DOHH2 (cell line): ENCODE data around the gene IFNA1.

ENCODE experiments used
- H3F3A ChIP-seq: fragments of 200-600 bp; sonication (generic), shearing (Covaris generic); 2 replicates; pipeline ENCODE4 v1.6.0; 2016; ENCODE audit warnings: antibody characterized with exemption, mild to moderate bottlenecking; ENCODE audit not compliant: control insufficient read depth, insufficient read depth
- H3K27ac ChIP-seq: fragments of 200-600 bp; sonication (generic); 2 replicates; pipeline ENCODE4 v1.5.1; 2014; ENCODE audit warnings: low read depth, mild to moderate bottlenecking, low read length, moderate library complexity
- H3K27me3 ChIP-seq: fragments of 200-600 bp; sonication (generic); 2 replicates; pipeline ENCODE4 v1.6.1; 2014; ENCODE audit warnings: mild to moderate bottlenecking, low read length, mixed read lengths; ENCODE audit not compliant: control insufficient read depth
- H3K36me3 ChIP-seq: fragments of 200-600 bp; sonication (generic); 2 replicates; pipeline ENCODE4 v1.6.1; 2014; ENCODE audit warnings: mild to moderate bottlenecking, low read length, moderate library complexity, mixed read lengths; ENCODE audit not compliant: control insufficient read depth
- H3K4me1 ChIP-seq: fragments of 200-600 bp; sonication (generic); 2 replicates; pipeline ENCODE4 v1.6.1; 2014; ENCODE audit warnings: mild to moderate bottlenecking, low read length, mixed read lengths; ENCODE audit not compliant: control insufficient read depth
- H3K4me2 ChIP-seq: fragments of 200-600 bp; sonication (generic); 2 replicates; pipeline ENCODE4 v1.6.0; 2014; ENCODE audit warnings: mild to moderate bottlenecking, low read length, moderate library complexity
- H3K4me3 ChIP-seq: fragments of 200-600 bp; sonication (generic); 2 replicates; pipeline ENCODE4 v1.5.1; 2014; ENCODE audit warnings: mild to moderate bottlenecking, low read length, mixed read lengths
- H3K79me2 ChIP-seq: fragments of 200-600 bp; sonication (generic); 2 replicates; pipeline ENCODE4 v1.6.1; 2014; ENCODE audit warnings: mild to moderate bottlenecking, low read length, mixed read lengths; ENCODE audit not compliant: control insufficient read depth
- H3K9me2 ChIP-seq: fragments of 200-600 bp; sonication (generic); replicated peaks from 2 replicates; pipeline ENCODE4 v1.6.1; 2014; ENCODE audit warnings: mild to moderate bottlenecking, low read length, mixed read lengths; ENCODE audit not compliant: control insufficient read depth
- H3K9me3 ChIP-seq: fragments of 200-600 bp; sonication (generic); 2 replicates; pipeline ENCODE4 v1.6.1; 2014; ENCODE audit warnings: antibody characterized with exemption, low read length, mixed read lengths; ENCODE audit not compliant: control insufficient read depth, insufficient read depth
- H4K20me1 ChIP-seq: fragments of 200-600 bp; sonication (generic); 2 replicates; pipeline ENCODE4 v1.6.0; 2014; ENCODE audit warnings: low read depth, mild to moderate bottlenecking, antibody characterized with exemption, low read length, moderate library complexity; ENCODE audit not compliant: control insufficient read depth, insufficient read depth
- EZH2phosphoT487 ChIP-seq: fragments of 200-600 bp; sonication (generic); IDR thresholded peaks from 2 replicates; pipeline ENCODE4 v1.6.1; 2017; ENCODE audit warnings: borderline replicate concordance, mild to moderate bottlenecking, antibody characterized with exemption, low read length, moderate library complexity, mixed read lengths
- TF ChIP-seq, protein P1 (sequence below): fragments of 200-600 bp; sonication (generic); IDR thresholded peaks from one replicate; pipeline ENCODE4 v1.5.1; 2014; ENCODE audit warnings: antibody characterized with exemption, mild to moderate bottlenecking, low read depth, low read length; ENCODE audit not compliant: poor library complexity, severe bottlenecking

The IFNA1 gene

DNA sequence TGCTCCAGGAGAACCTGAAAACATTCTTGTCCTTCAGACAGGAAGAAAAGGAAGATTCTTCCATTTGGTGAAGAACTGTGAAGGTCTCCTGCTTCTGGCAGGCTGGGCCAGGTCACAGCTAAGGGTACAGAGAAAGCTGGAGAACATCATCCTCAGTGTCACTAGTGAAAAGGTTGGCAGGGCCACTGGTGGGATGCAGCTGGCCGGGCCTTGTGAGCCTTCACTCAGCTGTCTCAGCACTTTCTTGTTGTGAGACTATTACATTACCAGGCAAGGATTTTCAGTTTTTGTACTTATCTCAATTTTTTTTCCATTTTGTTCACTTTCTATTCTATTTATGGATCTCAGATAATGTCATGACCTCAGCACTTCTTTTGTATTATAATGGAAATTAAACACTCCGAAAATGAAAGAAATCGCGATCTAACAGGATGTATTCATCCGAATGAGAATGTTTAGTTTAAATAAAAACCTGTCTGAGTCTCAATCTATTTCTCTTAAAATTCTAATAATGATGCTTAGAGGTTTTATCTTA lies 41.2 kb upstream of the IFNA1 start:
- Histone ChIP-seq H3K4me3 (no peak overlapping the region), H3K27me3 (peaks cover 39% of the 10 kb centered on the region), H3K9me2 (no peaks in the 10 kb centered on the region), H3K27ac (no peak overlapping the region), H3K4me1 (peaks cover 5% of the 10 kb centered on the region; the same call in 1 of the 2 replicates), H3K36me3 (no peaks in the 10 kb centered on the region), H4K20me1 (0 out of 2 replicates have a peak, but pooled peaks cover 2% of the 10 kb centered on the region), H3K4me2 (no peak overlapping the region), H3F3A (no peaks in the 10 kb centered on the region), H3K9me3 (no peaks in the 10 kb centered on the region), H3K79me2 (no peaks in the 10 kb centered on the region)
- no peak for TF ChIP-seq EZH2phosphoT487
- TF ChIP-seq, protein P1, sequence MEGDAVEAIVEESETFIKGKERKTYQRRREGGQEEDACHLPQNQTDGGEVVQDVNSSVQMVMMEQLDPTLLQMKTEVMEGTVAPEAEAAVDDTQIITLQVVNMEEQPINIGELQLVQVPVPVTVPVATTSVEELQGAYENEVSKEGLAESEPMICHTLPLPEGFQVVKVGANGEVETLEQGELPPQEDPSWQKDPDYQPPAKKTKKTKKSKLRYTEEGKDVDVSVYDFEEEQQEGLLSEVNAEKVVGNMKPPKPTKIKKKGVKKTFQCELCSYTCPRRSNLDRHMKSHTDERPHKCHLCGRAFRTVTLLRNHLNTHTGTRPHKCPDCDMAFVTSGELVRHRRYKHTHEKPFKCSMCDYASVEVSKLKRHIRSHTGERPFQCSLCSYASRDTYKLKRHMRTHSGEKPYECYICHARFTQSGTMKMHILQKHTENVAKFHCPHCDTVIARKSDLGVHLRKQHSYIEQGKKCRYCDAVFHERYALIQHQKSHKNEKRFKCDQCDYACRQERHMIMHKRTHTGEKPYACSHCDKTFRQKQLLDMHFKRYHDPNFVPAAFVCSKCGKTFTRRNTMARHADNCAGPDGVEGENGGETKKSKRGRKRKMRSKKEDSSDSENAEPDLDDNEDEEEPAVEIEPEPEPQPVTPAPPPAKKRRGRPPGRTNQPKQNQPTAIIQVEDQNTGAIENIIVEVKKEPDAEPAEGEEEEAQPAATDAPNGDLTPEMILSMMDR: no peak

DNA sequence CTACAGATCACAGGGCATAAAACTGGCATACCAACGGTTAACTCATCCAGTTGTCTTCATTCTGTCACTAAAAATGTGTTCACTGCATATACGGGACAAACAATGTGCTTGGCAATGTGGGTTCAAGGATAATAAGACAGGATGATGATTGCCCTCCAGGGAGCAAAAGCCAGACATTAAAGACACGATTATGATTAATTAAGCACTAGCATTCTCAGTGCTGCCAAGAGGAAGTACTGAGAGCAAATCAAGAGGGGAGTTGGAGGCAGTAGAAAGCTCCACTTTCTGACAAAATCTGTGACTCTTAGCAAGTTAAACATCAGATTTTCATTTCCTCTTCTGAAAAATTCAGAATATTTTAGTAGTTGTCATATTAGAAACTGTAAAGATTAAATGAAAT lies 40.3 kb upstream of the IFNA1 start:
- H3K79me2 ChIP-seq: no peaks in the 10 kb centered on the region
- peaks cover 41% of the 10 kb centered on the region for H3K27me3 ChIP-seq
- H4K20me1 ChIP-seq: 0 out of 2 replicates have a peak, but pooled peaks cover 2% of the 10 kb centered on the region
- no peak overlapping the region for H3K4me2 ChIP-seq
- no peaks in the 10 kb centered on the region for H3K9me3 ChIP-seq
- H3K27ac ChIP-seq: no peak overlapping the region
- peaks cover 5% of the 10 kb centered on the region; the same call in 1 of the 2 replicates for H3K4me1 ChIP-seq
- H3K4me3 ChIP-seq: no peak overlapping the region
- H3F3A ChIP-seq: no peaks in the 10 kb centered on the region
- H3K36me3 ChIP-seq: no peaks in the 10 kb centered on the region
- TF ChIP-seq, protein P1: no peak
- no peak for TF ChIP-seq EZH2phosphoT487
- no peaks in the 10 kb centered on the region for H3K9me2 ChIP-seq

DNA sequence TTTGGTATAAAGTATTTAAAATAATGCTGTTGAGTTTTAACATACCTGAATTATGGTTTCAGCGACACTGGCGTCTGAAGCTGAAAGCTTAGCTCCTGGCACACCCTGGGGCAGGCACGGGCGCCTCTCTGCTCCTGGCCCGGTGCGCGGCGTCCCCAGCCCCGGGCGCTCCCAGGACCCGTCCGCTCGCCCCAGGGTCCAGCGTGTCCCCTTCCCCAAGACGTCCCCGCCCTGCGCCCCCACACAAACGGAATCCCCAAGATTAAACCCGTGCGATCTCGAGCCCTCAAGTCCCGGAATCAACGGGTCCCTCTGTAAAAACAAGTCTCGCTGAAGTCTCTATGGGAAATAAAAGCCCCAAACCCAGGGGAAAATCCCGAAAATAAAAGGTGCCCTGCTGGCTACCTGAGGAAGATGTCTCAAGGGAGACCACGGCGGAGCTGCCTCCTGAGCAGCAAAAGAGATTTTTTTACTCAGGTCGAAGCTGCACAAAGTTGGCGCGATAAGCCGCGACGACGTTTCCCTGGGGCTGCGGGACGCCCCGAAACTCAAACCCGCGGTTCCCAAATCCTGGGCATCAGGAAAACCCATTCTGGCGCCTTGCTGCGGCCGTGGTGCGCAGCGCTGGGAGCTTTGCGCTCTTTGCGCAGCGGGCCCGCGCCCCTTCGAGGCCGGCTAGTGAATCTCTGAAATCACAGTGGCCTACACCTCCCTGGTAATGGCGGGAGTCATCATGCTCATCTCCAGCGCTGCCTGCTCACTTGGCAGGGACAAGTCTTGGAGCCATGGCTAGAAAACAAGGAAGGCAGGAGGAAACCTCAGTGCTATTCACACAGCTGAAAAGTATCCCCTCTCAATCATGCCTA lies 37.6 kb upstream of the IFNA1 start:
- H3K9me3 ChIP-seq: no peaks in the 10 kb centered on the region
- no peak overlapping the region for H3K27ac ChIP-seq
- no peak for TF ChIP-seq EZH2phosphoT487
- TF ChIP-seq, protein P1: no peak
- H3K4me1 ChIP-seq: no peaks in the 10 kb centered on the region
- H3K79me2 ChIP-seq: no peaks in the 10 kb centered on the region
- H4K20me1 ChIP-seq: no peaks in the 10 kb centered on the region
- H3K4me2 ChIP-seq: no peak overlapping the region
- no peaks in the 10 kb centered on the region for H3F3A ChIP-seq
- H3K36me3 ChIP-seq: no peaks in the 10 kb centered on the region
- peaks cover 31% of the 10 kb centered on the region for H3K27me3 ChIP-seq
- no peak overlapping the region for H3K4me3 ChIP-seq
- H3K9me2 ChIP-seq: no peaks in the 10 kb centered on the region
